OCI-LY3 (cell line): ENCODE results near the gene TSNAX.

Experiments used
- H2AFZ ChIP-seq: fragments of 200-600, 300-600 bp; shearing (Covaris generic); 2 replicates; pipeline ENCODE4 v1.6.0; 2014; ENCODE audit warnings: antibody characterized with exemption, low read depth, low read length
- H3K27ac ChIP-seq: fragments of 200-600, 300-600 bp; sonication (generic); 2 replicates; pipeline ENCODE4 v1.5.1; 2014; ENCODE audit warnings: mild to moderate bottlenecking, low read length, moderate library complexity, mixed read lengths
- H3K27me3 ChIP-seq: fragments of 200-600, 300-600 bp; sonication (generic); 2 replicates; pipeline ENCODE4 v1.6.1; 2014; ENCODE audit warnings: low read depth, low read length, mixed read lengths
- H3K36me3 ChIP-seq: fragments of 200-600, 300-600 bp; sonication (generic); replicated peaks from 2 replicates; pipeline ENCODE3; 2014; ENCODE audit warnings: low read depth, low read length, mixed read lengths
- H3K4me1 ChIP-seq: fragments of 300-600, 200-600 bp; sonication (generic); 2 replicates; pipeline ENCODE4 v1.6.1; 2014; ENCODE audit warnings: low read length, mixed read lengths
- H3K4me2 ChIP-seq: fragments of 200-600, 300-600 bp; sonication (generic); 2 replicates; pipeline ENCODE4 v1.6.1; 2014; ENCODE audit warnings: low read length, mixed read lengths
- H3K4me3 ChIP-seq: fragments of 300-600, 200-600 bp; sonication (generic); 2 replicates; pipeline ENCODE4 v1.5.1; 2014; ENCODE audit warnings: antibody characterized with exemption, mild to moderate bottlenecking, low read length, moderate library complexity
- H3K79me2 ChIP-seq: fragments of 300-600, 200-600 bp; shearing (Covaris generic); 2 replicates; pipeline ENCODE4 v1.6.1; 2014; ENCODE audit warnings: mild to moderate bottlenecking, low read length, mixed read lengths
- H3K9ac ChIP-seq: fragments of 300-600, 200-600 bp; shearing (Covaris generic); 2 replicates; pipeline ENCODE4 v1.6.0; 2014; ENCODE audit warnings: mild to moderate bottlenecking, low read length, moderate library complexity
- H3K9me3 ChIP-seq: fragments of 200-600, 300-600 bp; shearing (Covaris generic); 2 replicates; pipeline ENCODE4 v1.6.1; 2014; ENCODE audit warnings: low read length, mixed read lengths; ENCODE audit not compliant: insufficient read depth
- H4K20me1 ChIP-seq: fragments of 200-600, 300-600 bp; sonication (generic); 2 replicates; pipeline ENCODE4 v1.6.1; 2016; ENCODE audit warnings: low read length, mixed read lengths; ENCODE audit not compliant: insufficient read depth
- CTCF ChIP-seq: fragments of 200-600, 300-600 bp; sonication (generic); IDR thresholded peaks from 2 replicates; pipeline ENCODE4 v1.5.1; 2014; ENCODE audit warnings: antibody characterized with exemption, low read length, low read depth
- EZH2phosphoT487 ChIP-seq: fragments of 200-600 bp; shearing (Covaris generic); IDR thresholded peaks from 2 replicates; pipeline ENCODE4 v1.6.1; 2018; ENCODE audit warnings: antibody characterized with exemption, mixed run types, low read depth

Gene TSNAX, protein sequence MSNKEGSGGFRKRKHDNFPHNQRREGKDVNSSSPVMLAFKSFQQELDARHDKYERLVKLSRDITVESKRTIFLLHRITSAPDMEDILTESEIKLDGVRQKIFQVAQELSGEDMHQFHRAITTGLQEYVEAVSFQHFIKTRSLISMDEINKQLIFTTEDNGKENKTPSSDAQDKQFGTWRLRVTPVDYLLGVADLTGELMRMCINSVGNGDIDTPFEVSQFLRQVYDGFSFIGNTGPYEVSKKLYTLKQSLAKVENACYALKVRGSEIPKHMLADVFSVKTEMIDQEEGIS

DNA sequence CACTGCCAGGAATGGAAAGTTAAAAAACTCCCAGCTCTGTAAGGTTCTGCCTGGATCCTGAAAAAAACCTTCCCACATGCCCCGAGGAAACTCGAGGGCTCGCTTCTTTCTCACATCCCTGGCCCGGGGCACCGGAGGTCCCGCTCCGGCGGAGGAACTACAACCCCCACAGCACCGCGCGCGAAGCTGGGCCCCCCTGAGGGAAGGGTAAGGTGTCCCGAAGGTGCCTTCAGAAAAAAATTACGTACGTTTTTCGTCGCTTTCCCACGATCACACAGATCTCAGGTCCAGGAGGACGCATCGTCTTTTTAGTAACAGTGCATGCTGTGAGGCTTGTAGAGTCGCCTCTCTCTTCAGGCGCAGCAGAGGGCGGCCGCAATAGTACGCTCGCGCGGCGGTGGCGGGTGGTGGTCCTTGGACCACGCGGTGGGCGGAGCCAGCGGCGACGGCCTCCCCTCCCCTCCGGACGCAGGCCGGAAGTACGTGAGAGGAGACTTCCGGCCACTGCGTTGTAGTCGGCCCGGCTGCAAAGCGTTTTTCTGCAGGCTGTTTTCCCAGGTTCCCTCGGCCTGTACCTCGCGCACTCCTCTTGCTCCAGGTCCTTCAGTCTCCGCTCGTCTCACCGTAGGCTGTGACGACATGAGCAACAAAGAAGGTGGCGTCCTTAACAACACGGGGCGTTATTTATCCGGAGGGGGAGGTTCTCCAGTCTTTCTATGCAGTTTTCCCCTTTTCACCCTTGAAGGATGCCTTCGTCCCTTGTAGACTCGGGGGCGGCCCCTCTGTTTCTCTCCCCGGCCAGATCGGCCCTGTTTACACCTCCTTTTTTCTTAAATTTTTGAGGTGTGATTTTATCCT, at the start of gene TSNAX:
TSNAX (plus strand) TSS at position 498 of the 858 bp plus-strand sequence; CDS start at position 640, 142 bp downstream.
- TF ChIP-seq EZH2phosphoT487: no peak
- no peak for TF ChIP-seq CTCF
- Histone ChIP-seq H3K4me1 (peaks cover 24% of the 10 kb centered on the region), H4K20me1 (no peaks in the 10 kb centered on the region), H3K36me3 (peaks cover 6% of the 10 kb centered on the region), H2AFZ (peak within 1 kb of the TSS; percentile 88), H3K27me3 (no peaks in the 10 kb centered on the region), H3K9ac (peak within 1 kb of the TSS; percentile 86), H3K9me3 (no peaks in the 10 kb centered on the region), H3K27ac (peak within 1 kb of the TSS; percentile 76), H3K4me3 (peak within 1 kb of the TSS; percentile 89), H3K4me2 (peak within 1 kb of the TSS; percentile 94), H3K79me2 (peaks cover 38% of the 10 kb centered on the region)

- no peak overlapping the region for H3K4me2 ChIP-seq
- no peak overlapping the region for H3K4me3 ChIP-seq
- no peaks in the 10 kb centered on the region for H3K4me1 ChIP-seq
- H3K79me2 ChIP-seq: no peaks in the 10 kb centered on the region
- H3K9me3 ChIP-seq: no peaks in the 10 kb centered on the region
- no peaks in the 10 kb centered on the region for H4K20me1 ChIP-seq
- no peak for TF ChIP-seq EZH2phosphoT487
- no peaks in the 10 kb centered on the region for H3K36me3 ChIP-seq
- no peaks in the 10 kb centered on the region for H3K27me3 ChIP-seq
- no peak overlapping the region for H3K27ac ChIP-seq
- H2AFZ ChIP-seq: no peak overlapping the region
- no peak overlapping the region for H3K9ac ChIP-seq
Observed at GRCh38 chr1:231478811-231479210, 49.7 kb upstream of the TSNAX start.

GRCh38 chr1:231480008-231480407, 48.5 kb upstream of the TSNAX start:
- H2AFZ ChIP-seq: no peak overlapping the region
- no peak overlapping the region for H3K27ac ChIP-seq
- no peak for TF ChIP-seq EZH2phosphoT487
- no peaks in the 10 kb centered on the region for H3K9me3 ChIP-seq
- no peaks in the 10 kb centered on the region for H3K27me3 ChIP-seq
- no peak overlapping the region for H3K4me3 ChIP-seq
- H3K4me1 ChIP-seq: no peaks in the 10 kb centered on the region
- H3K36me3 ChIP-seq: no peaks in the 10 kb centered on the region
- no peaks in the 10 kb centered on the region for H4K20me1 ChIP-seq
- no peaks in the 10 kb centered on the region for H3K79me2 ChIP-seq
- H3K4me2 ChIP-seq: no peak overlapping the region
- no peak overlapping the region for H3K9ac ChIP-seq

GRCh38 chr1:231481289-231481688, 47.2 kb upstream of the TSNAX start:
- Histone ChIP-seq H3K36me3 (no peaks in the 10 kb centered on the region), H3K4me1 (no peaks in the 10 kb centered on the region), H3K27me3 (no peaks in the 10 kb centered on the region), H3K9me3 (no peaks in the 10 kb centered on the region), H3K27ac (no peak overlapping the region), H4K20me1 (no peaks in the 10 kb centered on the region), H3K9ac (no peak overlapping the region), H3K4me3 (no peak overlapping the region), H2AFZ (no peak overlapping the region), H3K79me2 (no peaks in the 10 kb centered on the region), H3K4me2 (no peak overlapping the region)
- TF ChIP-seq CTCF (no peak), EZH2phosphoT487 (no peak)
